HG02884 (cell line): ENCODE measurements around the gene ABCC1.
"Not testable (repeated sequence)": the region's sequence is repeated elsewhere in the genome, so short reads cannot be mapped to it uniquely, and the experiment has no call there.

Experiments
- ATAC-seq: cut with Tn5 transposase; IDR thresholded peaks from one replicate; pipeline ENCODE4 v1.9.1; 2021; ENCODE audit warnings: mild to moderate bottlenecking, moderate library complexity; ENCODE audit not compliant: unreplicated experiment

ABCC1 gene

DNA sequence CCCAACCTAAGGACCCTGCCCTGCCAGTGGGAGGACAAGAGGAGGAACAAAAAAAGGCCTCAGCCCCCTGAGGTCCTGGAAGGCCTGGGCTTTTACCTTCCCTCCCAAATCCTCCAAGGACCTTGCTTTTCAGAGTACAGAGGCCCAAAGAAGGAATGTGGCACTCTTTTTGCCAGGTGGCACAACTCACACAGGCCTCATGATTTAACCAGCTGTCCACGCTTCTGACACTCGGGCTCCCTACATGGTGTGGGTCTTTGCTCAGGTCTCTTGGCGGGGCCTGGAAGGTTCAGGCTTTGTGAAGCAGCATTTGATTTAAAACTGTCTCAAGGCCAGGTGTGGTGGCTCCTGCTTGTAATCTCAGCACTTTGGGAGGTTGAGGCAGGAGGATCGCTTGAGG, 153.3 kb downstream of the ABCC1 start:
- ATAC-seq, result no peak

DNA sequence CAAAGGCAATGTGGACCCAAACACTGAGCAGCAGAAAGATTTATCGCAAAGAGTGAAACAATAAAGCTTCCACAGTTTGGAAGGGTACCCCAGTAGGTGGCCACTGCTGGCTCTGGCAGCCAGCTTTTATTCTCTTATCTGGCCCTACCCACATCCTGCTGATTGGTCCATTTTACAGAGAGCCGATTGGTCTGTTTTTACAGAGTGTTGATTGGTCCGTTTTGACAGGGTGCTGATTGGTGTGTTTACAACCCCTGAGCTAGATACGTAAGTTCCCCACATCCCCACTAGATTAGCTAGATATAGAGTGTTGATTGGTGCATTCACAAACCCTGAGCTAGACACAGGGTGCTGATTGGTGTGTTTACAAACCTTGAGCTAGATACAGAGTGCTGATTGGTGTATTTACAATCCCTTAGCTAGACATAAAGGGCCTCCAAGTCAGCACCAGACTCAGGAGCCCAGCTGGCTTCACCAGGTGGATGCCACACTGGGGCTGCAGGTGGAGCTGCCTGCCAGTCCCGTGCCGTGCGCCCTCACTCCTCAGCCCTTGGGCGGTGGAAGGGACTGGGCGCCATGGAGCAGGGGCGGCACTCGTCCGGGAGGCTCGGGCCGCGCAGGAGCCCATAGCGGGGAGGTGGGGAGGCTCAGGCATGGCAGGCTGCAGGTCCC, 154.9 kb downstream of the ABCC1 start:
- not testable (repeated sequence) for ATAC-seq

DNA sequence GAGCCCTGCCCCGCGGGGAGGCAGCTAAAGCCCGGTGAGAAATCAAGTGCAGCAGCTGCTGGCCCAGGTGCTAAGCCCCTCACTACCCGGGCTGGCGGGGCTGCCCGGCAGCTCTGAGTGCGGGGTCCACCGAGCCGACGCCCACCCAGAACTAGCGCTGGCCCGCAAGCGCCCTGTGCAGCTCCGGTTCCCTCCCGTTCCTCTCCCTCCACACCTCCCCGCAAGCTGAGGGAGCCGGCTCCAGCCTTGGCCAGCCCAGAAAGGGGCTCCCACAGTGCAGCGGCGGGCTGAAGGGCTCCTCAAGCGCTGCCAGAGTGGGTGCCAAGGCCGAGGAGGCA, 155.4 kb downstream of the ABCC1 start:
- ATAC-seq, result not testable (repeated sequence)

DNA sequence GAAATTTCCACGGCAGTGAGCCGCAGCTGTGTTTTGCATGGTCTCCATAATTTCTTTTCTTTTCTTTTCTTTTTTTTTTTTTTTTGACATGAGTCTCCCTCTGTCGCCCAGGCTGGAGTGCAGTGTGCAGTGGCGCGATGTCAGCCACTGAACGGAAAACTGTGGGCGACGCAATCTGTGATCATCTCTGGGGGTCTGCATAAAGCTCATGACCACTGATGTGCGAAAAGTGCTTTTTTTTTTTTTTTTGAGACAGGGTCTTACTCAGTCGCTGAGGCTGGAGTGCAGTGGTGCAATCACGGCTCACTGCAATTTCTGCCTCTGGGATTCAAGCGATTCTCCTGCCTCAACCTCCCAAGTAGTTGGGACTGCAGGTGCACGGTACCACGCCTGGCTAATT, 156.2 kb downstream of the ABCC1 start:
- ATAC-seq, result no peak

DNA sequence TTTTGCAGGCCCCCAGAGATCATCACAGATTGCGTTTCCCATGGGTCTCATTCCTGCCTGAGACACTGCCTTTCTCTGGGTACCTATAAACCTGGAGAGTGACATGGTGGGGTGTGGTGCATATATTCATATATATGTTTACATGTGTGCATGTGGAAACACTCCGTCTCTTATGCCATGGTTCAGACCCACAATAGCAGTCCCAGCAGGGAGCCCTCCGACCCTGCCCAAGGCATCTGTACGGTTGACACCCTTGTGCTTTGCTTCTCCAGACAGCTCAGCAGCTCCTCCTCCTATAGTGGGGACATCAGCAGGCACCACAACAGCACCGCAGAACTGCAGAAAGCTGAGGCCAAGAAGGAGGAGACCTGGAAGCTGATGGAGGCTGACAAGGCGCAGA, 157.1 kb downstream of the ABCC1 start:
- ATAC-seq, result no peak

- no peak for ATAC-seq
These were observed 158.4 kb downstream of the ABCC1 start for GRCh38 chr16:16107839-16108238.

GRCh38 chr16:16108759-16109158, 159.3 kb downstream of the ABCC1 start:
- ATAC-seq, result no peak

DNA sequence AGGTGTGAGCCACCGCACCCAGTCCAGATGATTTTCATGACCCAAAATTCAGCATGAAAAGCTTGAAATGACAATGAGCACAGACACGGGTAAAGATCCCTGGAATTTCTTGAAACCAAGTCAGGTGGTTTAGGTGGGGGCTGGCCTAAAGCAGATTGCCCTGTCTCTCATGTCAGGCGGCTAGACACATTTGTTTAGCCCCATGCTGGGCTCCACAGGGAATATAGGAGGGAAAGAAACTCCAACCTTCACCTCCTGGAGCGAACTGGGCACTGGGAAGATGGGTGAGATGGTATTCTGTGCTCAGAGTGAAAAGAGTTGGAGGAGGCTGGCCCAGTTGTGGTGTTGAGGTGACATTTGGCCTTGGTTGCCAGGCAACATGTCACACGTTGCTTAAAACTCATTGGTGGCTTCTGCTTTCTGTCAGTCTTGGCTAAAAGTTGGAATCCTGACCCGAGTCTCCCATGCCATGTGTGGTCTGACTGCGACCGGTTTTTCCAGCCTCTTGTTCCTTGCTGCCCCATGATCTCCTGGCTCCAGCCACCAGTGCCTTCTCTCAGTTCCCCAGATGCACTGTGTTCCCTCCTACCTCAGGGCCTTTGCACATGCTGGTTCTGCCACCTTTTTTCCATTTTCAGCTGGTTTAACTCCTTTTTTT, 160.2 kb downstream of the ABCC1 start:
- no peak for ATAC-seq

- ATAC-seq, result no peak
These were observed 160.7 kb downstream of the ABCC1 start for GRCh38 chr16:16110111-16110490.

DNA sequence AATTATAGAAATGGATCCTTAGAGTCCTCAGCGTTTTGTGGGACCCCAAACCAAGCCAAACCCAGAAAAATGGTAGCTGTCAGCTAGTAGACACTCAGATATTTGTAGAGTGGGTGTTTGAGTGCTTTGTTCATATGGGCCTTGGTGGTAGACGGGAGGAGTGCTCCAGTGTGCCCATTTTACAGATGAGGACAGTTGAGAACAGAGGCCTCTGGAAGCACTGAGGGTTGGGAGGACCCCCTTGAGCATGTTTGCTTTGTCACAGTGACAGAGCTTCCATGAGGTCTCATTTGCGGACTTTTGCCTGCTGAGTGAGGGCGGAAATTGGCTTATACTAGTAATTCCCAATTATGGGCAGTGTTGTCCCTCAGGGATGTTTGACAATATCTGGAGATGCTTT, 162.2 kb downstream of the ABCC1 start:
- no peak for ATAC-seq

- no peak for ATAC-seq
These were observed 163.1 kb downstream of the ABCC1 start for GRCh38 chr16:16112450-16113053.

- no peak for ATAC-seq
These were observed 163.7 kb downstream of the ABCC1 start for GRCh38 chr16:16113076-16113475.

- ATAC-seq, result no peak
These were observed 167.4 kb downstream of the ABCC1 start for GRCh38 chr16:16116841-16117240.

DNA sequence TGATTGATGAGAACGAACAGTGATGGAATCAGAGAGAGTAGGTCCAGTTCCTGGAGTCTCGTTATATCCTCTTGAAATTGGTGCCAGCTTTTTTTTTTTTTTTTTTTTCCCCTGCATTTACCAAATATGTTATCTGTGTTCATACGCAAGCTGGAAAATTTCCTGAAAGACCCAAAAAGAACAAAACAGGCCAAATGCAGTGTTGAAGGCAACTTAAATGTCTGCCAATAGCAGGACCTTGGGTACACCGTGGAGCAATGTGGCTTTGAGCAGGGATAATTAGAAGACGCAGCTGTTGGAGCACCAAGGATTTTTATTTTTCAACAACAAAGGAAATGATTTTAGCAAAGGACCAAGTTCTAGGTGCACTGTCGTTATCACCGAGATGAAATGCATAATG, 168.9 kb downstream of the ABCC1 start:
- ATAC-seq, result no peak

DNA sequence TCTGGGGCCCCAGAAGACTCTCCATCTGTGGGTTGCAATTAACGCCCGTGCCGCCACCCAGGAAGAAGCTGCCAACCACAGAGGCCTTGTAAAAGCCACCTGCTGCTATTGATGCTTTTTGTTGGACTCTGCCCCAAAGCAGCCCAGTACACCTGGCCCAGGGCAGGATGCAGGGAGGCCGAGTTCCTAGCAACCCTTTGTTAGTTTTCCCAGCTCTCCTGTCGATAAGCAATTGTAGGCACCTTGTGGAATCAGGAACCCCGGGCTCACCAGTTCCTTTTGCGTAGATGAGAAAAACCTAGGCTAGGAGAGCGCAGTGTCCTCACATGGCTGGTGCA, 170.6 kb downstream of the ABCC1 start:
- ATAC-seq, result no peak

DNA sequence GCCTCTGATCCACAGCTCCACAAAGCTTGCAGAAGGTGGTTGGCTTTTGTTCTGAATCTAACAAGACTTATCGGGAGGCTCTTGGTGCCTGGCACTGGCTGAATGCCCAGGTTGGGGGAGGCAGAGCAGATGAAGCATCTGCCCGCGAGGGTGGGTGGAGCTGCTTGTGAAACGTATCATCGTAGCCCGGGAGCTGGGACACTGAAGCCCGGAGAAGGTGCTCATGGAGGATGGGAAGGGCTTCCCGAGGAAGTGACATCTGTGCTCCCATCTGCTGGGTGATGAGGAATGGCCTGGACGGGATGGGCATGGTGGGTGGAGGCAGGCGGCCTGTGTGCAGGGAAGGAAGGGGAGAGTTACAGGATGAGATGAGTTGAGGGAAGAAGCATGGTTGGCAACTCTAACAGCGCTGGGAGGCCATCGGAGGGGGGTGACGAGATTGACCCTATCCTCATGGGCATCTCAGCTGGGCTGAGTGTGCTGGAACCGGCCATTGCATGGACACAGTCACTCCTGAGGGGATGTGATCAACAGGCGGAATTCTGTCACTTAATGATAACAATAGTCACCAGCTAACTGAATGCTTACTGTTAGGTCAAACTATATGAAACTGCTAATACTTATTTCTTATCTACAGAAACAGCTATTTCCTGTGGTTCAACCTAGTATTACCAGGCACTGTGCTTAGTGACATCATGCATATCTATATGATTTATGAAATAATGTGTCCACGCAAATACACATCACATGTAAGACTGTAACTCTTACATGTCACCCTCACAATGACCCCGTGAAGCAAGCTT, 171.2 kb downstream of the ABCC1 start:
- ATAC-seq, result no peak

- ATAC-seq, result no peak
These were observed 171.8 kb downstream of the ABCC1 start for GRCh38 chr16:16121185-16121727.

DNA sequence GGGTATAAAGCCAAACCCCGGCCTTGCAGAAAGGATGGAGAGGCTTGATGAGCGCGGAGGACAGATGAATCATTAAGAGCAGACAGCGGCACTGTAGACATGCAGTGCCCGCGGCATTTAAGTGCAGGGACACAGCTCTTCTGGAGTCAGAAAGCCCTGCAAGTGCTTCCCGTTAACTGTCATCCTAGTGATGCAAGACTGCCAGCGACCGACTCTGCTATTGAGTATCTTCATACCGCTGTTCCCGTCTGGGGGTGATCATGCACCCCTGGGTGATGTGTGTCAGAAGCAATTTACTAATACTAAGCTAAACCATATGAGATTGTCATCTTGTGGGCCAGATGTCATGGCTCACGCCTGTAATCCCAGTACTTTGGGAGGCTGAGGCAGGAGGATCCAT, 172.8 kb downstream of the ABCC1 start:
- ATAC-seq, result no peak

DNA sequence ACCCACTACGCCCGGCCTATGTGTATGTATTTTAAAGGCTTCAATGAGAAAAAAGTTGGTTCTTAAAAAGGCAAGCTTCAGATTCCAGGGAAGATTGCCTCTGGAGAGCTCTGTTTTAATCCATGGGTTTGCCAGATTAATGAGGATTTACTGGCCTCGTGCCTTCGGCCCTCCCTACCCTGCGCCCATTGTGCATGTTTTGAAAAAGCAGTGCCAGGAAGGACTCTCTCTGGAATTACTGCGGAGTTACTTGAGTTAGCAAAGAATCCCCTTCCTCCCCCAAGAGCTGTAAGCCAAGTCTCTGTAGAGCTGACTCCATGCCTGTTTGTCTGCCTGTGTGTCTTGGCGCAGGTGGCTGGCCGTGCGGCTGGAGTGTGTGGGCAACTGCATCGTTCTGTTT, 175.0 kb downstream of the ABCC1 start:
- no peak for ATAC-seq

DNA sequence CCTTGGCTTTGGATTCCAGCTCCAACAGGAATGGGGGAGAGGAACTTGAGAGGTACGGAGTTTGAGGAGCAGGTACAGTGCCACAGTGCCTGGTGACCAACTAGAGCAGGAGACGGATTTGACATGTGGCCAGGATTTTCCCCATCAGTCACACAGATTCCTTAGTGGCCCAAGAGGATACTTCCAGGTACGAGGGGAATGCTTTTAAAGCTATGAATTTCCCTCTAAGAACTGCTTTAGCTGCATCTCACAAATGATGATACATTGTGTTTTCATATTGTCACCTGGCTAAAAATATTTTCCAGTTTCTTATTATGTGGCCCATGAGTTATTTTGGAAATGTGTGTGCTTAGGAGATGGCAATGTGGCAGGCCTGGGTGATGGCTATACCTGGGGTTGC, 175.6 kb downstream of the ABCC1 start:
- ATAC-seq, result no peak

GRCh38 chr16:16126896-16127295, 177.5 kb downstream of the ABCC1 start:
- no peak for ATAC-seq
